GM23338 (cell line): ENCODE data around the gene PCDH17. TPM values are rescaled to one million over a fixed set of nuclear protein-coding genes. Genes with fewer than 3 reads are reported as not detected.

Source experiments
- ATAC-seq: fragments of 200-7000 bp; cut with Tn5 transposase; 3 replicates; pipeline ENCODE4 v1.9.1; 2020
- DNase-seq: peaks from one replicate; pipeline ENCODE4 v3.0.0-alpha.2; 2015; ENCODE audit warnings: low spot score
- H2AFZ ChIP-seq: fragments of 200-600 bp; sonication (generic); 2 replicates; pipeline ENCODE4 v1.8.0; 2016; ENCODE audit warnings: antibody characterized with exemption, mild to moderate bottlenecking, moderate library complexity
- H3F3A ChIP-seq: fragments of 200-600 bp; sonication (generic); replicated peaks from 2 replicates; pipeline ENCODE4 v1.8.0; 2017; ENCODE audit warnings: antibody characterized with exemption, mixed run types, low read depth
- H3K27ac ChIP-seq: fragments of 200-600 bp; sonication (generic); 2 replicates; pipeline ENCODE4 v1.6.1; 2016; ENCODE audit warnings: low read depth
- H3K27me3 ChIP-seq: fragments of 200-600 bp; sonication (generic); 2 replicates; pipeline ENCODE4 v1.8.0; 2016; ENCODE audit warnings: mild to moderate bottlenecking, mixed run types, moderate library complexity; ENCODE audit not compliant: insufficient read depth
- H3K36me3 ChIP-seq: fragments of 200-600 bp; sonication (generic); 2 replicates; pipeline ENCODE4 v1.8.0; 2016; ENCODE audit warnings: mild to moderate bottlenecking; ENCODE audit not compliant: insufficient read depth
- H3K4me1 ChIP-seq: fragments of 200-600 bp; sonication (generic); 2 replicates; pipeline ENCODE4 v1.8.0; 2016; ENCODE audit warnings: mild to moderate bottlenecking, moderate library complexity; ENCODE audit not compliant: insufficient read depth
- H3K4me2 ChIP-seq: fragments of 200-600 bp; sonication (generic); 2 replicates; pipeline ENCODE4 v1.7.1; 2017; ENCODE audit warnings: mixed run types
- H3K4me3 ChIP-seq: fragments of 200-600 bp; sonication (generic); 2 replicates; pipeline ENCODE4 v1.6.1; 2016; ENCODE audit warnings: mixed run types
- H3K79me2 ChIP-seq: fragments of 200-600 bp; sonication (generic); replicated peaks from 2 replicates; pipeline ENCODE4 v1.8.0; 2017; ENCODE audit warnings: mild to moderate bottlenecking; ENCODE audit not compliant: insufficient read depth
- H3K9me2 ChIP-seq: fragments of 200-600 bp; sonication (generic); 2 replicates; pipeline ENCODE4 v1.8.0; 2017; ENCODE audit not compliant: insufficient read depth
- H4K20me1 ChIP-seq: fragments of 200-600 bp; sonication (generic); replicated peaks from 2 replicates; pipeline ENCODE4 v1.8.0; 2017; ENCODE audit warnings: mild to moderate bottlenecking; ENCODE audit not compliant: insufficient read depth
- H3K27ac Mint-ChIP-seq: 2 replicates; pipeline ENCODE4 v1.8.0; 2020; ENCODE audit warnings: inconsistent platforms, mild to moderate bottlenecking, moderate library complexity, mixed read lengths
- H3K27me3 Mint-ChIP-seq: 3 replicates; pipeline ENCODE4 v1.8.0; 2022; ENCODE audit warnings: low read depth, mild to moderate bottlenecking, moderate library complexity, mixed read lengths, inconsistent platforms; ENCODE audit not compliant: insufficient read depth, poor library complexity
- H3K36me3 Mint-ChIP-seq: 3 replicates; pipeline ENCODE4 v1.8.0; 2021; ENCODE audit warnings: low read depth, mild to moderate bottlenecking, inconsistent platforms, moderate library complexity, mixed read lengths
- H3K4me1 Mint-ChIP-seq: 3 replicates; pipeline ENCODE4 v1.8.0; 2020; ENCODE audit warnings: mild to moderate bottlenecking, inconsistent platforms, mixed read lengths
- H3K4me3 Mint-ChIP-seq: 3 replicates; pipeline ENCODE4 v1.8.0; 2021; ENCODE audit warnings: moderate library complexity, mild to moderate bottlenecking, inconsistent platforms, mixed read lengths
- H3K9me3 Mint-ChIP-seq: 3 replicates; pipeline ENCODE4 v1.8.0; 2020; ENCODE audit warnings: moderate library complexity, mild to moderate bottlenecking, inconsistent platforms, mixed read lengths
- CREB1 ChIP-seq: fragments of 250-450 bp; sonication (Bioruptor Pico); IDR thresholded peaks from 2 replicates; pipeline ENCODE4 v1.5.0; 2020; ENCODE audit warnings: low read depth, mild to moderate bottlenecking, moderate library complexity
- CTCF ChIP-seq, 2 experiments: fragments of 200-600 bp in 1 of 2; sonication (generic) in 1 of 2; conservative IDR thresholded peaks; 2 replicates each; pipeline versions ENCODE4 v1.5.1 to v1.6.1; 2016 to 2017; ENCODE audit warnings: antibody characterized with exemption in 2 of 2, low read depth in 2 of 2, mild to moderate bottlenecking in 2 of 2, moderate library complexity in 1 of 2
- ETS1 ChIP-seq: IDR thresholded peaks from 2 replicates; pipeline ENCODE4 v1.6.1; 2016; ENCODE audit warnings: antibody characterized with exemption
- EZH2 ChIP-seq: fragments of 200-600 bp; sonication (generic); IDR thresholded peaks from one replicate; pipeline ENCODE4 v1.8.0; 2017; ENCODE audit warnings: antibody characterized with exemption, mild to moderate bottlenecking, low read depth; ENCODE audit not compliant: unreplicated experiment
- EZH2phosphoT487 ChIP-seq: fragments of 200-600 bp; sonication (generic); IDR thresholded peaks from one replicate; pipeline ENCODE4 v1.8.1; 2018; ENCODE audit warnings: antibody characterized with exemption; ENCODE audit not compliant: unreplicated experiment
- JUNB ChIP-seq: IDR thresholded peaks from one replicate; pipeline ENCODE4 v1.6.1; 2016; ENCODE audit warnings: antibody characterized with exemption; ENCODE audit not compliant: unreplicated experiment
- NANOG ChIP-seq: IDR thresholded peaks from 2 replicates; pipeline ENCODE4 v1.6.1; 2016; ENCODE audit warnings: antibody characterized with exemption, borderline replicate concordance
- POLR2AphosphoS5 ChIP-seq: IDR thresholded peaks from 2 replicates; pipeline ENCODE4 v1.6.1; 2016; ENCODE audit warnings: antibody characterized with exemption, low read depth
- REST ChIP-seq: IDR thresholded peaks from one replicate; pipeline ENCODE4 v1.6.1; 2018; ENCODE audit warnings: antibody characterized with exemption; ENCODE audit not compliant: unreplicated experiment
- STAT1 ChIP-seq: IDR thresholded peaks from one replicate; pipeline ENCODE4 v1.6.1; 2016; ENCODE audit warnings: antibody characterized with exemption; ENCODE audit not compliant: unreplicated experiment
- ZNF114 ChIP-seq: fragments of 250-450 bp; sonication (Bioruptor Pico); IDR thresholded peaks from 2 replicates; pipeline ENCODE4 v1.5.0; 2020; ENCODE audit warnings: mild to moderate bottlenecking, moderate library complexity
- ZNF331 ChIP-seq: fragments of 250-450 bp; sonication (Bioruptor Pico); IDR thresholded peaks from 2 replicates; pipeline ENCODE4 v1.5.0; 2020; ENCODE audit warnings: low read depth, mild to moderate bottlenecking, moderate library complexity
- ZNF462 ChIP-seq: fragments of 250-450 bp; sonication (Bioruptor Pico); IDR thresholded peaks from 2 replicates; pipeline ENCODE4 v1.5.0; 2020; ENCODE audit warnings: mild to moderate bottlenecking, moderate library complexity
- polyA plus RNA-seq: library from polyadenylated mRNA; unstranded; fragments of >200 nt; fragmentation: Nextera tagmentation; extraction: Ambion mirVana; gene quantifications from 2 replicates; pipeline ENCODE4 v1.2.1, GENCODE V29; 2016
- total RNA-seq: library from RNA; depleted of rRNA; stranded (reverse); fragments of >200 nt; shearing (Covaris generic); gene quantifications from 2 replicates; pipeline ENCODE4 v1.2.3, GENCODE V29; 2014

The PCDH17 gene
- total and polyA plus RNA-seq, 2 experiments from 2014 or later = 0.27 to 1.3 TPM

GRCh38 chr13:57612568-57612967 lies 19.0 kb upstream of the PCDH17 start:
- H3K36me3 Mint-ChIP-seq = peaks cover 9% of the 10 kb centered on the region; the same call in 2 of the 3 replicates
- TF ChIP-seq NANOG = no peak
- TF ChIP-seq CTCF (conservative IDR thresholded peaks at IDR 0.05; ENCODE audit: low read depth in 2 of 2) = no peak
- no peak for TF ChIP-seq ZNF114 (CRISPR knock-in tag)
- TF ChIP-seq ZNF331 = no peak
- no peak for TF ChIP-seq EZH2
- no peak for TF ChIP-seq EZH2phosphoT487
- no peak for TF ChIP-seq POLR2AphosphoS5
- TF ChIP-seq ETS1 = no peak
- no peak for TF ChIP-seq CREB1 (CRISPR knock-in tag)
- TF ChIP-seq ZNF462 = no peak
- no peak for TF ChIP-seq REST
- TF ChIP-seq JUNB = no peak
- TF ChIP-seq STAT1 = no peak
- no peak overlapping the region for H3K4me3 ChIP-seq

More at GRCh38 chr13:57612568-57612967, 19.0 kb upstream of the PCDH17 start:
- DNase-seq = no peak
- H2AFZ ChIP-seq = no peak overlapping the region
- peaks cover 11% of the 10 kb centered on the region for H3K4me1 ChIP-seq
- no peak overlapping the region for H3K27ac ChIP-seq
- H3K79me2 ChIP-seq = no peaks in the 10 kb centered on the region
- Mint-ChIP-seq H3K4me3 (no peak overlapping the region), H3K27ac (peak overlapping the region; percentile 27; the same call in 1 of the 2 replicates), H3K4me1 (peaks cover 8% of the 10 kb centered on the region; the same call in 2 of the 3 replicates), H3K27me3 (no peaks in the 10 kb centered on the region), H3K9me3 (peaks cover 6% of the 10 kb centered on the region; the same call in 2 of the 3 replicates)
- H3K4me2 ChIP-seq = peak overlapping the region; percentile 9; the same call in 1 of the 2 replicates
- H3K9me2 ChIP-seq = no peaks in the 10 kb centered on the region
- H3K36me3 ChIP-seq = no peaks in the 10 kb centered on the region
- H4K20me1 ChIP-seq = no peaks in the 10 kb centered on the region
- no peaks in the 10 kb centered on the region for H3F3A ChIP-seq
- no peak for ATAC-seq
- H3K27me3 ChIP-seq = no peaks in the 10 kb centered on the region
